ENCODE results near the gene PPP1R12B. TPM values are rescaled to one million over a fixed set of nuclear protein-coding genes. Genes with fewer than 3 reads are reported as not detected.
"Not testable (repeated sequence)": the region's sequence is repeated elsewhere in the genome, so short reads cannot be mapped to it uniquely, and the experiment has no call there.

PPP1R12B gene
- total and polyA plus RNA-seq, 2 donors: 7.5 to 8.2 TPM

- not testable (repeated sequence) for H3K4me1 ChIP-seq (ENCODE audit: control insufficient read depth in 2 of 2, insufficient read depth in 2 of 2, low read length in 2 of 2); H3K27ac ChIP-seq (ENCODE audit: low read depth in 1 of 2, low read length in 1 of 2); H3K9me3 ChIP-seq (ENCODE audit: control insufficient read depth in 2 of 2, insufficient read depth in 1 of 2, low read length in 1 of 2); H3K4me3 ChIP-seq (ENCODE audit: low read length in 2 of 2); H3K36me3 ChIP-seq (ENCODE audit: control insufficient read depth in 2 of 2, insufficient read depth in 2 of 2, low read length in 1 of 2); H3K27me3 ChIP-seq (ENCODE audit: control insufficient read depth in 2 of 2, insufficient read depth in 1 of 2, low read length in 1 of 2)
- 21% methylated on average over 2 of the region's 2 CpGs for WGBS
- DNase-seq (ENCODE audit: low read depth in 6 of 9, low spot score in 9 of 9): peak in 1 of 9 donors; percentile 13
Observed at GRCh38 chr1:202484032-202484431, 135.5 kb downstream of the PPP1R12B start.

- H3K27ac ChIP-seq (ENCODE audit: low read depth in 1 of 2, low read length in 1 of 2); DNase-seq (ENCODE audit: low read depth in 6 of 9, low spot score in 9 of 9); H3K4me3 ChIP-seq (ENCODE audit: low read length in 2 of 2); H3K4me1 ChIP-seq (ENCODE audit: control insufficient read depth in 2 of 2, insufficient read depth in 2 of 2, low read length in 2 of 2); H3K36me3 ChIP-seq (ENCODE audit: control insufficient read depth in 2 of 2, insufficient read depth in 2 of 2, low read length in 1 of 2); H3K27me3 ChIP-seq (ENCODE audit: control insufficient read depth in 2 of 2, insufficient read depth in 1 of 2, low read length in 1 of 2); H3K9me3 ChIP-seq (ENCODE audit: control insufficient read depth in 2 of 2, insufficient read depth in 1 of 2, low read length in 1 of 2): not testable (repeated sequence)
- 98% methylated on average over 3 of the region's 3 CpGs for WGBS
Observed at GRCh38 chr1:202484820-202485219, 136.3 kb downstream of the PPP1R12B start.

- not testable (repeated sequence) for DNase-seq (ENCODE audit: low read depth in 6 of 9, low spot score in 9 of 9); H3K36me3 ChIP-seq (ENCODE audit: control insufficient read depth in 2 of 2, insufficient read depth in 2 of 2, low read length in 1 of 2); H3K27me3 ChIP-seq (ENCODE audit: control insufficient read depth in 2 of 2, insufficient read depth in 1 of 2, low read length in 1 of 2); H3K4me1 ChIP-seq (ENCODE audit: control insufficient read depth in 2 of 2, insufficient read depth in 2 of 2, low read length in 2 of 2); H3K4me3 ChIP-seq (ENCODE audit: low read length in 2 of 2); H3K9me3 ChIP-seq (ENCODE audit: control insufficient read depth in 2 of 2, insufficient read depth in 1 of 2, low read length in 1 of 2); H3K27ac ChIP-seq (ENCODE audit: low read depth in 1 of 2, low read length in 1 of 2)
- 49% methylated on average over 6 of the region's 6 CpGs for WGBS
Observed at GRCh38 chr1:202488178-202488649, 139.7 kb downstream of the PPP1R12B start.

- not testable (repeated sequence) for H3K27ac ChIP-seq (ENCODE audit: low read depth in 1 of 2, low read length in 1 of 2); DNase-seq (ENCODE audit: low read depth in 6 of 9, low spot score in 9 of 9); H3K27me3 ChIP-seq (ENCODE audit: control insufficient read depth in 2 of 2, insufficient read depth in 1 of 2, low read length in 1 of 2); H3K4me3 ChIP-seq (ENCODE audit: low read length in 2 of 2); H3K4me1 ChIP-seq (ENCODE audit: control insufficient read depth in 2 of 2, insufficient read depth in 2 of 2, low read length in 2 of 2); H3K9me3 ChIP-seq (ENCODE audit: control insufficient read depth in 2 of 2, insufficient read depth in 1 of 2, low read length in 1 of 2); H3K36me3 ChIP-seq (ENCODE audit: control insufficient read depth in 2 of 2, insufficient read depth in 2 of 2, low read length in 1 of 2)
Observed at GRCh38 chr1:202489101-202489500, 140.6 kb downstream of the PPP1R12B start.

GRCh38 chr1:202493112-202493511 lies 144.6 kb downstream of the PPP1R12B start:
- H3K4me1 ChIP-seq (ENCODE audit: control insufficient read depth in 2 of 2, insufficient read depth in 2 of 2, low read length in 2 of 2); H3K27ac ChIP-seq (ENCODE audit: low read depth in 1 of 2, low read length in 1 of 2); H3K9me3 ChIP-seq (ENCODE audit: control insufficient read depth in 2 of 2, insufficient read depth in 1 of 2, low read length in 1 of 2); H3K36me3 ChIP-seq (ENCODE audit: control insufficient read depth in 2 of 2, insufficient read depth in 2 of 2, low read length in 1 of 2); DNase-seq (ENCODE audit: low read depth in 6 of 9, low spot score in 9 of 9); H3K27me3 ChIP-seq (ENCODE audit: control insufficient read depth in 2 of 2, insufficient read depth in 1 of 2, low read length in 1 of 2); H3K4me3 ChIP-seq (ENCODE audit: low read length in 2 of 2): not testable (repeated sequence)
- 96% methylated on average over 3 of the region's 3 CpGs for WGBS

GRCh38 chr1:202498542-202498941 lies 150.0 kb downstream of the PPP1R12B start:
- Histone ChIP-seq H3K36me3 (ENCODE audit: control insufficient read depth in 2 of 2, insufficient read depth in 2 of 2, low read length in 1 of 2) (peaks cover 6 to 10% of the 10 kb centered on the region in 2 donors), H3K27me3 (ENCODE audit: control insufficient read depth in 2 of 2, insufficient read depth in 1 of 2, low read length in 1 of 2) (no peaks in the 10 kb centered on the region), H3K27ac (ENCODE audit: low read depth in 1 of 2, low read length in 1 of 2) (no peak overlapping the region), H3K4me1 (ENCODE audit: control insufficient read depth in 2 of 2, insufficient read depth in 2 of 2, low read length in 2 of 2) (no peaks in the 10 kb centered on the region), H3K4me3 (ENCODE audit: low read length in 2 of 2) (no peak overlapping the region), H3K9me3 (ENCODE audit: control insufficient read depth in 2 of 2, insufficient read depth in 1 of 2, low read length in 1 of 2) (no peaks in the 10 kb centered on the region)
- no peak for DNase-seq (ENCODE audit: low read depth in 6 of 9, low spot score in 9 of 9)
- 98% methylated on average over 1 of the region's 1 CpG for WGBS

GRCh38 chr1:202499997-202500396 lies 151.5 kb downstream of the PPP1R12B start:
- not testable (repeated sequence) for H3K4me1 ChIP-seq (ENCODE audit: control insufficient read depth in 2 of 2, insufficient read depth in 2 of 2, low read length in 2 of 2); DNase-seq (ENCODE audit: low read depth in 6 of 9, low spot score in 9 of 9); H3K27me3 ChIP-seq (ENCODE audit: control insufficient read depth in 2 of 2, insufficient read depth in 1 of 2, low read length in 1 of 2); H3K27ac ChIP-seq (ENCODE audit: low read depth in 1 of 2, low read length in 1 of 2); H3K4me3 ChIP-seq (ENCODE audit: low read length in 2 of 2); H3K9me3 ChIP-seq (ENCODE audit: control insufficient read depth in 2 of 2, insufficient read depth in 1 of 2, low read length in 1 of 2)
- peaks cover 9 to 10% of the 10 kb centered on the region in 2 donors for H3K36me3 ChIP-seq (ENCODE audit: control insufficient read depth in 2 of 2, insufficient read depth in 2 of 2, low read length in 1 of 2)
- 94% methylated on average over 3 of the region's 3 CpGs for WGBS

- H3K4me1 ChIP-seq (ENCODE audit: control insufficient read depth in 2 of 2, insufficient read depth in 2 of 2, low read length in 2 of 2): no peaks in the 10 kb centered on the region
- WGBS: 89% methylated on average over 2 of the region's 2 CpGs
- H3K9me3 ChIP-seq (ENCODE audit: control insufficient read depth in 2 of 2, insufficient read depth in 1 of 2, low read length in 1 of 2): no peaks in the 10 kb centered on the region
- H3K27me3 ChIP-seq (ENCODE audit: control insufficient read depth in 2 of 2, insufficient read depth in 1 of 2, low read length in 1 of 2): no peaks in the 10 kb centered on the region
- no peak overlapping the region for H3K27ac ChIP-seq (ENCODE audit: low read depth in 1 of 2, low read length in 1 of 2)
- DNase-seq (ENCODE audit: low read depth in 6 of 9, low spot score in 9 of 9): no peak
- H3K36me3 ChIP-seq (ENCODE audit: control insufficient read depth in 2 of 2, insufficient read depth in 2 of 2, low read length in 1 of 2): peaks cover 3 to 6% of the 10 kb centered on the region in 2 donors
- H3K4me3 ChIP-seq (ENCODE audit: low read length in 2 of 2): no peak overlapping the region
Observed at GRCh38 chr1:202501281-202501680, 152.8 kb downstream of the PPP1R12B start.

- Histone ChIP-seq H3K9me3 (ENCODE audit: control insufficient read depth in 2 of 2, insufficient read depth in 1 of 2, low read length in 1 of 2) (no peaks in the 10 kb centered on the region), H3K4me3 (ENCODE audit: low read length in 2 of 2) (no peak overlapping the region), H3K27me3 (ENCODE audit: control insufficient read depth in 2 of 2, insufficient read depth in 1 of 2, low read length in 1 of 2) (no peaks in the 10 kb centered on the region), H3K4me1 (ENCODE audit: control insufficient read depth in 2 of 2, insufficient read depth in 2 of 2, low read length in 2 of 2) (no peaks in the 10 kb centered on the region), H3K27ac (ENCODE audit: low read depth in 1 of 2, low read length in 1 of 2) (no peak overlapping the region), H3K36me3 (ENCODE audit: control insufficient read depth in 2 of 2, insufficient read depth in 2 of 2, low read length in 1 of 2) (peaks cover 3 to 4% of the 10 kb centered on the region in 2 donors)
- DNase-seq (ENCODE audit: low read depth in 6 of 9, low spot score in 9 of 9): no peak
- 94% methylated on average over 4 of the region's 4 CpGs for WGBS
Observed at GRCh38 chr1:202505356-202505755, 156.9 kb downstream of the PPP1R12B start.

All from thymus (tissue), 11 donors.